NCI-H2196 treated with DMSO at 0.1 percent for 48 hours (cell line): ENCODE results near the gene UACA.

Experiments
- DNase-seq: peaks from one replicate; lab custom pipeline; 2025; ENCODE audit not compliant: unreplicated experiment; lab: John Stamatoyannopoulos, UW

UACA gene

GRCh38 chr15:70715840-70716485 is 47.4 kb downstream of the UACA start:
- no peak for DNase-seq

- no peak for DNase-seq
Observed at GRCh38 chr15:70714565-70714964, 48.8 kb downstream of the UACA start.

DNA sequence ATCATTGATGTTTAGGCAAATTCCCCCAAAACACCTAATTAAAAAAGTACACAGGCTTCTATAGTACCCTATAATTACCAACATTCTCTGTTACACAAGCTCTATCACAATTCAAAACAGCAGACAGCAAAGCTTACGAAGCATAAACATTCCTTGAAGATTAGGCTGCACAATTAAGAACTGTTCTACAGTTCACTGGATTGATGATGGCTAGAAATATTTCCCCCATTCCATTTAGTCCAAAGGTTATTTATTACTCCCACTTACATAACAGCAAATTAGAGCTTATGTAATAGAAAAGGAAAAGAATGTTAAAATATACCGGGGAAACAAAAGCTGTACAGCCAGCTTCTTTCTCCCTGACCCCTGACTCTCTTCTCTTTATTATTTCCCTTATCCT is 49.3 kb downstream of the UACA start:
- DNase-seq, result no peak

GRCh38 chr15:70712271-70712670 is 51.1 kb downstream of the UACA start:
- DNase-seq, result no peak

- no peak for DNase-seq
Observed at GRCh38 chr15:70710714-70711113, 52.6 kb downstream of the UACA start.

- DNase-seq, result no peak
Observed at GRCh38 chr15:70708839-70709238, 54.5 kb downstream of the UACA start.

GRCh38 chr15:70707686-70708300 is 55.6 kb downstream of the UACA start:
- DNase-seq, result no peak

DNA sequence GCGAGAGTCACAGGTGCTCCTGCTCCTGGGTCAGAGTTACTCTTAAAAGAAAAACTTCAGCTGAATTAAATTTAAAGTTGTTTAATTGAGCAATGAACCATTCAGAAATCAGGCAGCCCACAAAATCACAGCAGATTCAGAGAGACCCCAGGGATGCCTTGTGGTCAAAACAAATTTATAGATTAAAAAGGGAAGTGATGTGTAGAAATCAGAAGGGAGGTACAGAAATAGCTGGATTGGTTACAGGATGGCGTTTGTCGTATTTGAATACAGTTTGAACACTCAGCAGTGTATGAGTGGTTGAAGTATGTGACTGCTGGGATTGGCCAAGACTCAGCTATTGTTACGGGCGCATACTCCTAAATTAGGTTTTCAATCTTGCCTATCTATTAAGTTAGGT is 58.6 kb downstream of the UACA start:
- no peak for DNase-seq

GRCh38 chr15:70704166-70704565 is 59.2 kb downstream of the UACA start:
- no peak for DNase-seq

GRCh38 chr15:70703096-70703878 is 60.1 kb downstream of the UACA start:
- DNase-seq, result no peak

DNA sequence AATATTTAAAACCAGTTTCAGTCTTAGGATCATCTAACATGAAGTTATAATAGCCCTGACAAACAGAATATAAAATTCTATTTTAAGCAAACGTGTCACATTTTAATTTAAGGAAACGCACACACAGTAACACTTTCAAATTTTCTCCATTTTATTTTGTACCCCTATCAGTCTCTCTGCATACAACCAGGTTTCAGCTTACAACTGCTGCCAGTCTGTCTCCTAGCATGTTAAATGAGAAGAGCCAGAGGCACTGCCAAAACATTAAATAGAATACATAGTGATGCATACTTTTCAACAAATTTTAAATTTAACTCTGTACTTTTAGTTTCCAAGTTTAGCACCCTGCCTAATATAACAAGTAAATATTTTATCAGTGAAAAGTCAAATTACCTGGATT is 60.8 kb downstream of the UACA start:
- no peak for DNase-seq

DNA sequence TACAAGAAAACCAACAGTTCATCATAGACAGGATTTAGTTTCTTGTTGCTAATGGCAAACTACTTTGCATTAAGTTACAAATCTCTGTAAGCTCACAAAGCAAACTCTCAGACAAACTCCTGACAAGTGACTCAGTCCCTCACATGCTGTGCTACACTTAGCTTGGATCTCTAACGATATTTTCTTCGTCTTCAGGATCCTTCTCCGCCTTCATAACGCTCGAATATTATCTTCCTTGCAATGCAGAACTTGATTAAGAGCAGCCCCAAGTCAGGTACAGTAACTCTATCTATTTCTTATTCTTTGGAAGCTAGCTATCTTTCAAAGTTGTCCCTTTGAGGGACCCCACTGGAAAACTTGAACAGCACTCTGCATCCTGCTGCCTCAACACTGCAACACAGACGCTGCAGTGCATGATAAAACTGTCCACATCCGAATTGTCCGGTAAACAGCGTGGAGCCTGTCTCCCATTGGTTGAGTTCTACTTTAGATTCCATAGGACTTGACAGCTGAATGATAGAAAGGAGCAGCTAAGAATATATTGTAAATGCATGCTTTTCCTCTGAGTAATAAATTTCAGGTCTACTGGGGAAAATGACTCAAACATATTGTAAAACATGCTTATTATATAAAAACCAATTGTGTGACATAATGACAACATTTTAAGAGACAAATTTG is 61.3 kb downstream of the UACA start:
- DNase-seq, result no peak

GRCh38 chr15:70701171-70701570 is 62.2 kb downstream of the UACA start:
- no peak for DNase-seq

GRCh38 chr15:70699890-70700289 is 63.5 kb downstream of the UACA start:
- no peak for DNase-seq

DNA sequence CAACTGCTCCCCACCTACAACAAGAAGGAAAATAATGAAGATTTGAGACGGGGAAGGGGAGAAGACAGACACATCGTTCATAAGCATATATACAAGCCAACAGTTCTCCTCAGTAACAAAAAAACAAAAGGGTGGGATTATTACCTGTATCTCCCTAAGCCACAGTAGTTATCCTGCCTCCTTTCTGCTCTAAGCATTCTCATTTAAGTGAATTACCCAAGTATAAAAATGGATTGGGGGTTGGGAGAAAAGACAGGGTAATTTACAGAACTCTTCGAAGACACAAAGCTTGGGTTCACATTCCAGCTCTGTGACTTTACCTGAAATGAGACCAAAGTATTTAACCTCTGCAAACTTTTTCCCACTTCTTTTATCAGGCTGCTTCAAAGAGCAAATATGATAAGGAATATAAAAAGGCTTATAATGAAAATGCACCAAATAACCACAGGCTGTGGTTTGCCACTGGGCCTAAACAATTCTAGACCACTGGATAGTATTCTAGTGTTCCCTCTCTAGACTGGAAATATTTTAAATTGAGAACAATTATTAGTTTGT is 64.4 kb downstream of the UACA start:
- no peak for DNase-seq

GRCh38 chr15:70698426-70698825 is 64.9 kb downstream of the UACA start:
- no peak for DNase-seq

DNA sequence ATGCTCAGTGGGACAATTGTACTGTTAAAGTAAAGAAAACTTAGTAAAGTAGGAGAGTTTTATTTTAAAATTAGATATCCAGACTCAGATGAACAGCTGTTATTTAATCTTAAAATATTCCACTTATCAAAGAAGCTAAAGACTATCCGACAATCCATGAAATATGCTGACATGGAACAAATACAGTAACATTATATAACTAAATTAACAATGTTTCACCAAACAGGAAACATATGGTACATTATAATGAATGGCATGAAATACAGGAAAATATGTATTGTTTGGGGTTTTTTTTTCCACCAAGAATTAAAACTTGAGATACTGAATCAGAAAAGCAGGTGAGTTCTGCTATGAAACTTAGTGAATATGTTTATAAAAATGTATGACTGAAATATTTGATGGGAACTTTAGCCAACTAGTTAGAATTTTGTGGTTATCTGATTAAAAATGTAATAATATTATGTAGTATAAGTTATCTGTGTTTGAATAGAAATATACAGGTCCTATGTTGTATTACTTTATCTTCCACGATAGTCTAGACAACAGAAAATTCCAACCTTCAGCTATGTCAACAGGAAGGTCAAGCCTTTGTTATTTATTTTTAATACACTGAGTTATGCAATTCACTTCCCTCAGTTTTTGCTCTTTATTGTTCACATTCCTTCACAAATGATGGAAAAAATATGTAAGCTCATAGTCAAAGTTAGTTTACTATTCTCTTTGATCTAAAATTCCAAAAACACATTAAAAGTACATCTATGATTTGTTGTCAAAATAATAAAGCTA is 72.7 kb downstream of the UACA start:
- no peak for DNase-seq

DNA sequence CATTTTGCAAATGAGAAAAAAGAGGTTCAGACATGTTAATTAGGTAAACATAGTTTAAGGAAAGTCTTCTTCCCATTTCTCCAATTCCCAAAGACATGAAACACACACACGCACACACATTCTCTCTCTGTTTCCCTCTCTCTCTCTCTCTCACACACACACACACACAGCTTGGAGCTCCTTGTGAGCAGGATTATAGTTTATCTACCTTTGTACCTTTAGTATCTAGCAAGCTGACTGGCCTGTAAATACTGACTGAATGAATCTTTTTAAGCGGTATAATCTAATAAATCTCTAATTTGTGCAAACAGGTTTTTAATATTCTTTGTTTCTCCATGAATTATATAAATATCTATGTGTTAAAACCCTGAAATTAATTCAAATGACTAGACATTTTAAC is 73.3 kb downstream of the UACA start:
- no peak for DNase-seq

DNA sequence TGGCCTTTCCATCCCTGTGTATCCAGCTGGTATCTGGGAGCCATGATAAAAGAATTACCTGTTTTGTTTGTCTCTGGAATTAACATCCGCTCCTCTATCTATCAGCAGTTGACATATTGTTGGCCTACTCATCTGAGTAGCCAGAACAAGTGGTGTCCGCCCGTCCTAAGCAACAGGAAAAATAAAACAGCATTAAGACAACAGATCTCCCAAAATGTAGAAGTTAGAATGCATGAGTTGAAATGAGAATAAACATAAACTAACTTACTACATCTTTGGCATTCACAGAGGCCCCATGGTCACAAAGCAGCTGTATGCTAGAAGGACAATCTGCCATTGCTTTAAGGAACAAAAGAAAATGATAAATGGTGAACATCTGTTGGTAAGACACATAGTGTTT is 75.9 kb downstream of the UACA start:
- no peak for DNase-seq

GRCh38 chr15:70680817-70681216 is 82.5 kb downstream of the UACA start:
- DNase-seq, result no peak

DNA sequence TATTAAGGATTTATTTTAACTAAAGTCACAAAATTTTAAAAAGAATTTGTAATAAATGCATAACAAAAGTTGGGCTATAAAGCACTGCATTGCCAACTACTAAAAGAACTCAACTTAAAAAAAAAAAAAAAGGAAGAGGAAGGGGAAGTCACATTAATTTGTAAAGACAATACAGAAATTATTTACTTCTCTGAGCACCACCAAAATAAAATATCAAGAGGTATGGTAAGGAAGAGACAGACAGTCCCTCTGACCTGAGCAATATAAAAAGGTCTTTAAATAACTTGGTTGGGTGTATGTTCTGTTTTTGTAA is 83.5 kb downstream of the UACA start:
- no peak for DNase-seq
